WTC11 (cell line): Measurements from ENCODE around the gene PIAS3. TPM values are rescaled to one million over a fixed set of nuclear protein-coding genes. Genes with fewer than 3 reads are reported as not detected.

ENCODE experiments used
- ATAC-seq: fragments of 200-7000 bp; cut with Tn5 transposase; 2 replicates; pipeline ENCODE4 v1.10.0; 2021; ENCODE audit warnings: mild to moderate bottlenecking, moderate library complexity
- CTCF ChIA-PET: fragments of 300-600 bp; sonication (Branson Sonifier 250); formaldehyde crosslinking; loops from one replicate; lab custom pipeline; 2021; ENCODE audit warnings: antibody characterized with exemption; lab: Charles Lee
- POLR2A ChIA-PET: fragments of 350-600 bp; sonication (Branson Sonifier 250); formaldehyde crosslinking; loops from one replicate; lab custom pipeline; 2021; ENCODE audit warnings: antibody characterized with exemption; lab: Charles Lee
- DNase-seq: peaks from one replicate; pipeline ENCODE4 v3.0.0; 2021; ENCODE audit warnings: low spot score
- H3K27ac Mint-ChIP-seq: 2 replicates; pipeline ENCODE4 v1.8.0; 2021; ENCODE audit warnings: mixed read lengths
- H3K27me3 Mint-ChIP-seq: 2 replicates; pipeline ENCODE4 v1.8.0; 2021; ENCODE audit warnings: low read depth, mild to moderate bottlenecking, moderate library complexity, mixed read lengths
- H3K36me3 Mint-ChIP-seq: 2 replicates; pipeline ENCODE4 v1.8.0; 2021; ENCODE audit warnings: mixed read lengths
- H3K4me1 Mint-ChIP-seq: 2 replicates; pipeline ENCODE4 v1.8.0; 2022; ENCODE audit warnings: mixed read lengths
- H3K4me3 Mint-ChIP-seq: 2 replicates; pipeline ENCODE4 v1.8.0; 2021; ENCODE audit warnings: mild to moderate bottlenecking, moderate library complexity, mixed read lengths
- H3K9me3 Mint-ChIP-seq: 2 replicates; pipeline ENCODE4 v1.8.0; 2021; ENCODE audit warnings: mixed read lengths
- ATF2 ChIP-seq: sonication (generic); formaldehyde crosslinking; IDR thresholded peaks from 2 replicates; pipeline ENCODE4 v1.8.1; 2022; ENCODE audit warnings: low read depth, missing genetic modification reagents, borderline replicate concordance
- E2F1 ChIP-seq: sonication (generic); formaldehyde crosslinking; IDR thresholded peaks from 2 replicates; pipeline ENCODE4 v1.8.0; 2022; ENCODE audit warnings: mild to moderate bottlenecking, missing genetic modification reagents
- ETV6 ChIP-seq: sonication (generic); formaldehyde crosslinking; IDR thresholded peaks from 2 replicates; pipeline ENCODE4 v1.8.1; 2022; ENCODE audit warnings: mild to moderate bottlenecking, missing genetic modification reagents
- FOXK1 ChIP-seq: sonication (generic); formaldehyde crosslinking; IDR thresholded peaks from 2 replicates; pipeline ENCODE4 v1.8.0; 2022; ENCODE audit warnings: mild to moderate bottlenecking, moderate library complexity, missing genetic modification reagents
- GABPB1 ChIP-seq: sonication (generic); formaldehyde crosslinking; IDR thresholded peaks from 2 replicates; pipeline ENCODE4 v1.8.1; 2023; ENCODE audit warnings: mild to moderate bottlenecking, missing genetic modification reagents
- HMGA2 ChIP-seq: fragments of 250-450 bp; sonication (Bioruptor Pico); IDR thresholded peaks from 2 replicates; pipeline ENCODE4 v1.4.0; 2021; ENCODE audit warnings: mild to moderate bottlenecking, moderate library complexity
- JAZF1 ChIP-seq: fragments of 250-450 bp; sonication (Bioruptor Pico); IDR thresholded peaks from 2 replicates; pipeline ENCODE4 v1.9.0; 2021; ENCODE audit warnings: moderate library complexity, mild to moderate bottlenecking, inconsistent platforms
- JUN ChIP-seq: sonication (generic); formaldehyde crosslinking; IDR thresholded peaks from 2 replicates; pipeline ENCODE4 v1.8.0; 2023; ENCODE audit warnings: mild to moderate bottlenecking, missing genetic modification reagents
- KAT7 ChIP-seq: sonication (generic); formaldehyde crosslinking; IDR thresholded peaks from 2 replicates; pipeline ENCODE4 v1.8.1; 2023; ENCODE audit warnings: missing genetic modification reagents, mild to moderate bottlenecking, borderline replicate concordance
- MYBL2 ChIP-seq: sonication (generic); formaldehyde crosslinking; IDR thresholded peaks from 2 replicates; pipeline ENCODE4 v1.8.1; 2023; ENCODE audit warnings: mild to moderate bottlenecking, moderate library complexity, missing genetic modification reagents
- NFATC4 ChIP-seq: fragments of 250-450 bp; sonication (Bioruptor Pico); IDR thresholded peaks from 2 replicates; pipeline ENCODE4 v1.9.0; 2021; ENCODE audit warnings: mild to moderate bottlenecking
- NFYB ChIP-seq: sonication (generic); formaldehyde crosslinking; conservative IDR thresholded peaks from 2 replicates; pipeline ENCODE4 v1.8.0; 2022; ENCODE audit warnings: low read depth, missing genetic modification reagents
- NR2C2 ChIP-seq: sonication (generic); formaldehyde crosslinking; IDR thresholded peaks from 2 replicates; pipeline ENCODE4 v1.8.0; 2022; ENCODE audit warnings: mild to moderate bottlenecking, missing genetic modification reagents
- PRRX2 ChIP-seq: fragments of 250-450 bp; sonication (Bioruptor Pico); IDR thresholded peaks from 2 replicates; pipeline ENCODE4 v1.8.0; 2021; ENCODE audit warnings: mild to moderate bottlenecking
- SMAD4 ChIP-seq: sonication (generic); formaldehyde crosslinking; IDR thresholded peaks from 2 replicates; pipeline ENCODE4 v1.8.0; 2022; ENCODE audit warnings: mild to moderate bottlenecking, missing genetic modification reagents
- SOX15 ChIP-seq: fragments of 250-450 bp; sonication (Bioruptor Pico); IDR thresholded peaks from 2 replicates; pipeline ENCODE4 v1.9.0; 2021; ENCODE audit warnings: mild to moderate bottlenecking
- SP1 ChIP-seq: sonication (generic); formaldehyde crosslinking; conservative IDR thresholded peaks from 2 replicates; pipeline ENCODE4 v1.8.1; 2022; ENCODE audit warnings: missing genetic modification reagents
- TEAD1 ChIP-seq: sonication (generic); formaldehyde crosslinking; IDR thresholded peaks from 2 replicates; pipeline ENCODE4 v1.8.0; 2022; ENCODE audit warnings: mild to moderate bottlenecking, missing genetic modification reagents
- ZBTB21 ChIP-seq: sonication (generic); formaldehyde crosslinking; IDR thresholded peaks from 2 replicates; pipeline ENCODE4 v1.8.1; 2023; ENCODE audit warnings: mild to moderate bottlenecking, missing genetic modification reagents, borderline replicate concordance
- ZNF317 ChIP-seq: sonication (generic); formaldehyde crosslinking; IDR thresholded peaks from 2 replicates; pipeline ENCODE4 v1.8.1; 2023; ENCODE audit warnings: low read depth, mild to moderate bottlenecking, moderate library complexity, missing genetic modification reagents, borderline replicate concordance
- ZNF396 ChIP-seq: fragments of 250-450 bp; sonication (Bioruptor Pico); IDR thresholded peaks from 2 replicates; pipeline ENCODE4 v1.8.0; 2021; ENCODE audit warnings: mild to moderate bottlenecking, moderate library complexity, borderline replicate concordance
- ZNF416 ChIP-seq: fragments of 250-450 bp; sonication (Bioruptor Pico); IDR thresholded peaks from 2 replicates; pipeline ENCODE4 v1.9.0; 2021; ENCODE audit warnings: mild to moderate bottlenecking, inconsistent platforms
- ZNF423 ChIP-seq: fragments of 250-450 bp; sonication (Bioruptor Pico); IDR thresholded peaks from 2 replicates; pipeline ENCODE4 v2.1.2; 2022; ENCODE audit warnings: mild to moderate bottlenecking, moderate library complexity
- ZNF425 ChIP-seq: fragments of 250-450 bp; sonication (Bioruptor Pico); conservative IDR thresholded peaks from 2 replicates; pipeline ENCODE4 v1.9.0; 2021; ENCODE audit warnings: mild to moderate bottlenecking
- total RNA-seq: library from RNA; stranded (reverse); gene quantifications from 3 replicates; pipeline ENCODE4 v1.2.3, GENCODE V29; 2021
- TF ChIP-seq, protein P1 (sequence below): sonication (generic); formaldehyde crosslinking; IDR thresholded peaks from 2 replicates; pipeline ENCODE4 v1.8.0; 2023; ENCODE audit warnings: missing genetic modification reagents
- TF ChIP-seq, protein P2 (sequence below): sonication (generic); formaldehyde crosslinking; IDR thresholded peaks from 2 replicates; pipeline ENCODE4 v1.8.1; 2023; ENCODE audit warnings: mild to moderate bottlenecking, missing genetic modification reagents, moderate library complexity

PIAS3 gene
- total RNA-seq, 1 experiment from 2014 or later, result 44.9 TPM

DNA sequence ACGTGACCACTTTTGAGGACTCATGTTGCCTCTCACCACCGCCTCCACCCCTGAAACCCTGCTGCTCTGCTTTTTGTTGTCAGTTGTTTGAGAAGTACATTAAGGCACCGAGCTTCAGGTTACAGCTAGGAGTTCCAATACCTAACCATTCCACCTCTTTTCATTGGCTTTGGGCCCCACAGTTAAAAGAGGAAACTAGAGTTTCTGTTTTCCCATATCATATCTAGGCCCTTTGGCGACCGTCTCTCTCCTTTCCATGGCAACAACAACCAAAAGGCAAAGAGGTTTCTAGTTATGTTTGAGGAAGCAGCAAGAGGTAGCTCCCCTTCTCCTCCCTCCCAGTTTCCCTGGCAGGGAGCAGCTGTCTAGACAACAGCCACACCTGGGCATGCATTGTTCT, 20.9 kb upstream of the PIAS3 start:
- H3K4me3 Mint-ChIP-seq, result no peak overlapping the region

DNA sequence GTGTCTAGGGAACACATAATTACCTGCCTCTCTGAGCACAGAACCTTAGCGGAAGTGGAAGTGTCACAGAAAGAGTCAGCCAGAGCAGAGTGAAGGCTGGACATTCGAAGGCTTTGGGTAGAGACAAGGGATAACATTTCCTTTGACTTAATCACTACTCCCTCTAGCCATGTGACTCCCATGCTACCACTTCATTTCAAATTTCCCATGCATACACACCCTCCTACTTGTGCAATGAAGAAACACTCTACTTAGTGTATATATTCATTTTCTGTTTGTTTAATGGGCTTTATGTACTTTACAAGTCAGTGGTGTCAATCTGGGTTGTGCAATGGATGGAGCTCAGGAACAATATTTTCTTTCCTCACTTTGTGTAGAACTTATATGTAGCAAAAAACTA, 19.8 kb upstream of the PIAS3 start:
- Mint-ChIP-seq H3K27me3 (peaks cover 30% of the 10 kb centered on the region), H3K4me3 (no peak overlapping the region), H3K4me1 (peaks cover 21% of the 10 kb centered on the region), H3K9me3 (no peaks in the 10 kb centered on the region), H3K36me3 (no peaks in the 10 kb centered on the region), H3K27ac (no peak overlapping the region)
- CTCF ChIA-PET, result interaction anchor here (1.6 to 4.5 kb wide), 4 partner anchors 13 to 33 kb away, joined by 7 to 45 read pairs (median 16); partner anchors contain the start of genes NUDT17 and PIAS3
- DNase-seq (no peak), ATAC-seq (no peak)
- TF ChIP-seq ZNF423 (no peak), ZBTB21 (CRISPR knock-in tag) (no peak), JUN (CRISPR knock-in tag) (no peak), ZNF416 (CRISPR knock-in tag) (no peak), SOX15 (CRISPR knock-in tag) (no peak), HMGA2 (CRISPR knock-in tag) (no peak), NFYB (CRISPR knock-in tag) (no peak), SP1 (CRISPR knock-in tag) (no peak), ZNF317 (no peak), MYBL2 (no peak)
- POLR2A ChIA-PET, result interaction anchor here (1.0 kb wide), 1 partner anchor 19 kb away, joined by 4 read pairs; the partner anchor contains the start of gene PIAS3

More for the DNA sequence above, 20.9 kb upstream of the PIAS3 start:
- TF ChIP-seq PRRX2 (no peak), ATF2 (no peak), KAT7 (no peak)
- H3K36me3 Mint-ChIP-seq, result no peaks in the 10 kb centered on the region
- no peaks in the 10 kb centered on the region for H3K9me3 Mint-ChIP-seq
- ChIA-PET CTCF (interaction anchor here (0.6 to 4.5 kb wide), 13 partner anchors 12 to 153 kb away, joined by 3 to 45 read pairs (median 4); partner anchors contain the start of genes ITGA10, NUDT17, PIAS3 and RBM8A), POLR2A (interaction anchor here (1.3 kb wide), 1 partner anchor 20 kb away, joined by 4 read pairs; no protein-coding TSS in a partner anchor)
- DNase-seq, result no peak
- H3K4me1 Mint-ChIP-seq, result peaks cover 21% of the 10 kb centered on the region
- H3K27me3 Mint-ChIP-seq, result peaks cover 36% of the 10 kb centered on the region
- H3K27ac Mint-ChIP-seq, result peak overlapping the region; percentile 76
- ATAC-seq, result peak; percentile 73

DNA sequence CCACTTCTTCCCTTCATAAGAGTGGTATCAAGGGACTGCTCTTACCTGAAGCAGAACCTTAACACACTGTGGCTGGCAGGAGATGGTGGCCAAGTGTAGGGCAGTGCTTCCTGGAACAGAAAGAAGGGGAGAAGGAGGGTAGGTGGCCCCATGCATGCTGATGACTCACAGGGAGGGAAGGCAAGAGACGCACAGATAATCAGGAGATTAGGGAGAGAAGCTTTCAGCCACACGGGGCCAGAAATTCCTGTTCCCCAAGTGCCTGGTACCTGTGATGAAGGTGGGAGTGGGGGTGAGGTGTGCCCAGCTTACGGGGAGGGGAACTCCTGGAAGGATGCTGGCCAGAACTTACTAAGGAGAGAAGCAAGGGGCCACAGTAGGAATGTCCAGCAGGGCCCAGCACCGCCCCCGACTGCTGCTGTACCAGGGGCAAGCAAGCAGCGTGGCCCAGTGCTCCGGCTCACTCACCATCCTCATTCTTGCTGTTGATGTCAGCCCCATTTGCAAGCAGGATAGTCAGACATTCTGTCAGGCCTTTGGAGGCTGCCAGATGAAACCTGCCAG, 19.1 kb upstream of the PIAS3 start:
- TF ChIP-seq NFATC4 (no peak), TEAD1 (no peak), GABPB1 (CRISPR knock-in tag) (no peak)
- TF ChIP-seq, protein P1, sequence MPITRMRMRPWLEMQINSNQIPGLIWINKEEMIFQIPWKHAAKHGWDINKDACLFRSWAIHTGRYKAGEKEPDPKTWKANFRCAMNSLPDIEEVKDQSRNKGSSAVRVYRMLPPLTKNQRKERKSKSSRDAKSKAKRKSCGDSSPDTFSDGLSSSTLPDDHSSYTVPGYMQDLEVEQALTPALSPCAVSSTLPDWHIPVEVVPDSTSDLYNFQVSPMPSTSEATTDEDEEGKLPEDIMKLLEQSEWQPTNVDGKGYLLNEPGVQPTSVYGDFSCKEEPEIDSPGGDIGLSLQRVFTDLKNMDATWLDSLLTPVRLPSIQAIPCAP (CRISPR knock-in tag), result no peak
- TF ChIP-seq, all 79 proteins: peak for 0
- Mint-ChIP-seq H3K27ac (no peak overlapping the region), H3K4me3 (no peak overlapping the region), H3K9me3 (no peaks in the 10 kb centered on the region), H3K4me1 (peaks cover 24% of the 10 kb centered on the region), H3K36me3 (no peaks in the 10 kb centered on the region), H3K27me3 (peaks cover 31% of the 10 kb centered on the region)
- DNase-seq (no peak), ATAC-seq (0 out of 2 replicates have a peak, but pooled peaks have one; percentile 16)
- ChIA-PET CTCF (interaction anchor here (3.3 to 4.5 kb wide), 2 partner anchors 14 to 32 kb away, joined by 22 to 45 read pairs; partner anchors contain the start of gene NUDT17), POLR2A (interaction anchor here (1.0 kb wide), 1 partner anchor 19 kb away, joined by 4 read pairs; the partner anchor contains the start of gene PIAS3)

DNA sequence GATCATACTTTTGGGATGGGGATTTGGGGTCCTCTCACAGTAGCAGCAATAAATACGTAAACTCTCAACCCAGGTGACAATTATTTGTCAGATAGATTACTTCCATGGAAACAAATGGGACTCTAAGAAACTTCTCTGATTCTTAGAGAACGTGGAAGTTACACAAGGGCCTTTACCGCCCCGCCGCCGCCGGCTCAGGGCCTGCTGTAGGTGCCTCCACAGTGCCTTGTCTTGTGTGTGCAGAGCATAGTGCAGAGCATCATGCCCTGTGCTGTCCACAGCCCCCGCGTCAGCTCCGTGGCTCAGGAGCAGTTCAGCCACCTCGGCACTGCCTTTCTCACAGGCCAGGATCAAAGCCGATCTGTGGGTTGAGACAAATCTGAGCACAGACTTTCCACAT, 15.8 kb upstream of the PIAS3 start:
- H3K27me3 Mint-ChIP-seq, result peaks cover 39% of the 10 kb centered on the region
- DNase-seq (no peak), ATAC-seq (no peak)
- no peak overlapping the region for H3K4me3 Mint-ChIP-seq
- ChIA-PET POLR2A (no interaction called here), CTCF (no interaction called here)
- H3K36me3 Mint-ChIP-seq, result no peaks in the 10 kb centered on the region
- H3K27ac Mint-ChIP-seq, result no peak overlapping the region
- H3K9me3 Mint-ChIP-seq, result no peaks in the 10 kb centered on the region
- peaks cover 32% of the 10 kb centered on the region for H3K4me1 Mint-ChIP-seq
- TF ChIP-seq ZNF425 (CRISPR knock-in tag), result no peak
- no peak for TF ChIP-seq SMAD4 (CRISPR knock-in tag)
- no peak for TF ChIP-seq NR2C2 (CRISPR knock-in tag)
- no peak for TF ChIP-seq PRRX2
- TF ChIP-seq SOX15 (CRISPR knock-in tag), result no peak
- TF ChIP-seq FOXK1, result no peak
- no peak for TF ChIP-seq JAZF1
- TF ChIP-seq ETV6, result no peak
- TF ChIP-seq, protein P2, sequence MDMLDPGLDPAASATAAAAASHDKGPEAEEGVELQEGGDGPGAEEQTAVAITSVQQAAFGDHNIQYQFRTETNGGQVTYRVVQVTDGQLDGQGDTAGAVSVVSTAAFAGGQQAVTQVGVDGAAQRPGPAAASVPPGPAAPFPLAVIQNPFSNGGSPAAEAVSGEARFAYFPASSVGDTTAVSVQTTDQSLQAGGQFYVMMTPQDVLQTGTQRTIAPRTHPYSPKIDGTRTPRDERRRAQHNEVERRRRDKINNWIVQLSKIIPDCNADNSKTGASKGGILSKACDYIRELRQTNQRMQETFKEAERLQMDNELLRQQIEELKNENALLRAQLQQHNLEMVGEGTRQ (CRISPR knock-in tag), result no peak
- TF ChIP-seq ZNF396 (CRISPR knock-in tag), result no peak
- TF ChIP-seq E2F1 (CRISPR knock-in tag), result no peak
